Cerebellar nuclear complex (tissue), 1 donor: ENCODE results near the gene TMSB4X.

Experiments used
- DNase-seq, 2 experiments: peaks; one replicate each; lab custom pipeline; 2025; lab: John Stamatoyannopoulos, UW

The TMSB4X gene

DNA sequence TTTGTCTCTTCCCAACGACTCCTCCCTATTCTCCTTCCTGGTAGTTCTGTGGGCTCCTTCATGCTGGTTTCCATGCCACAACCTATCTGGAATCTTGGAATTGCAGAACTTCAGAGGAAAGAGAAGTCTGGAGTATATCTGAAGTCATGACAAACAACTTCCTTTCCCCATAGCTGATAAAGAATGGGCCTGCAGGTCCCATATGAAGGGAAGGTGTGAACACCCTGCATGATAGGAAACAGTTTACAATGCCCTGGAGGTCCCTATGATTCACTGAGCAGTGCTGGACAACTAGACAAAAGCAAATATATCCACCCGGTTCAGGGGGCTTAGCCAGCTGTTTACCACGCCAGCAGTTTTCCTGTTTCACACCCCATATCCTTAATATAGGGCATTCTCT, 50.1 kb downstream of the TMSB4X start:
- no peak for DNase-seq
